Mammary epithelial cell (primary cell): ENCODE results near the gene SOX10.

ENCODE experiments used
- CTCF ChIP-seq, 2 donors: IDR thresholded peaks in 1 of 2; conservative IDR thresholded peaks in 1 of 2; 2 replicates each; pipeline ENCODE4 v1.5.1; 2011 to 2012; ENCODE audit warnings: inconsistent platforms in 2 of 2, low read length in 2 of 2, mild to moderate bottlenecking in 2 of 2, control low read depth in 1 of 2, low read depth in 1 of 2; ENCODE audit not compliant: insufficient read depth in 1 of 2; ENCODE audit errors: extremely low read depth in 1 of 2
- EZH2 ChIP-seq: IDR thresholded peaks from 2 replicates; pipeline ENCODE4 v1.6.1; 2012; ENCODE audit warnings: low read length, inconsistent platforms, borderline replicate concordance

- TF ChIP-seq CTCF (conservative IDR thresholded peaks at IDR 0.05 in 1 of 2, IDR thresholded peaks at IDR 0.05 in 1 of 2; ENCODE audit: extremely low read depth in 1 of 2, insufficient read depth in 1 of 2, low read depth in 1 of 2, low read length in 2 of 2) (no peak), EZH2 (no peak)
Measured at GRCh38 chr22:37976547-37976946, 7.8 kb downstream of the SOX10 start.
